Astrocyte (in vitro differentiated cells and primary cell): ENCODE results near the gene HSPB1. TPM values are rescaled to one million over a fixed set of nuclear protein-coding genes. Genes with fewer than 3 reads are reported as not detected.
"Not testable (repeated sequence)": the region's sequence is repeated elsewhere in the genome, so short reads cannot be mapped to it uniquely, and the experiment has no call there.

ENCODE experiments used
- DNase-seq: peaks from one replicate; pipeline ENCODE4 v3.0.0-alpha.2; 2010; ENCODE audit warnings: low read depth
- FAIRE-seq: peaks from 2 replicates; lab custom pipeline; 2011; peaks lifted over from hg19 to GRCh38; lab: Jason Lieb, UNC
- H2AFZ ChIP-seq: 2 replicates; pipeline ENCODE4 v1.6.0; 2012; ENCODE audit warnings: low read depth, low read length, inconsistent platforms
- H3K27ac ChIP-seq: 2 replicates; pipeline ENCODE4 v1.5.1; 2011; ENCODE audit warnings: low read depth, low read length, inconsistent platforms
- H3K27me3 ChIP-seq: 2 replicates; pipeline ENCODE4 v1.6.0; 2011; ENCODE audit warnings: low read length, inconsistent platforms; ENCODE audit not compliant: insufficient read depth
- H3K36me3 ChIP-seq: 2 replicates; pipeline ENCODE4 v1.5.1; 2011; ENCODE audit warnings: low read length, inconsistent platforms; ENCODE audit not compliant: insufficient read depth
- H3K4me1 ChIP-seq: 2 replicates; pipeline ENCODE4 v1.5.1; 2011; ENCODE audit warnings: low read length, inconsistent platforms; ENCODE audit not compliant: insufficient read depth
- H3K4me2 ChIP-seq: 2 replicates; pipeline ENCODE4 v1.6.0; 2012; ENCODE audit warnings: low read length, inconsistent platforms
- H3K4me3 ChIP-seq: 2 replicates; pipeline ENCODE4 v1.5.1; 2011; ENCODE audit warnings: low read depth, mild to moderate bottlenecking, low read length, inconsistent platforms; ENCODE audit not compliant: insufficient read depth
- H3K79me2 ChIP-seq: 2 replicates; pipeline ENCODE4 v1.6.0; 2012; ENCODE audit warnings: mild to moderate bottlenecking, low read length, inconsistent platforms; ENCODE audit not compliant: insufficient read depth
- H3K9ac ChIP-seq: 2 replicates; pipeline ENCODE4 v1.6.0; 2012; ENCODE audit warnings: mild to moderate bottlenecking, low read length, inconsistent platforms
- H3K9me3 ChIP-seq: 2 replicates; pipeline ENCODE4 v1.5.1; 2012; ENCODE audit warnings: low read depth, mild to moderate bottlenecking, low read length, inconsistent platforms; ENCODE audit not compliant: insufficient read depth
- H4K20me1 ChIP-seq: 2 replicates; pipeline ENCODE4 v1.6.0; 2012; ENCODE audit warnings: low read length, inconsistent platforms; ENCODE audit not compliant: insufficient read depth
- H3K27ac Mint-ChIP-seq: one replicate; pipeline ENCODE4 v1.8.0; 2021; ENCODE audit warnings: mild to moderate bottlenecking, mixed read lengths; ENCODE audit not compliant: unreplicated experiment
- H3K27me3 Mint-ChIP-seq: one replicate; pipeline ENCODE4 v1.8.0; 2021; ENCODE audit warnings: low read depth, mixed read lengths; ENCODE audit not compliant: unreplicated experiment
- H3K36me3 Mint-ChIP-seq: one replicate; pipeline ENCODE4 v1.8.0; 2021; ENCODE audit warnings: low read depth, mixed read lengths; ENCODE audit not compliant: unreplicated experiment
- H3K4me1 Mint-ChIP-seq: one replicate; pipeline ENCODE4 v1.8.0; 2021; ENCODE audit warnings: low read depth, mixed read lengths; ENCODE audit not compliant: unreplicated experiment
- H3K4me3 Mint-ChIP-seq: one replicate; pipeline ENCODE4 v1.8.0; 2021; ENCODE audit warnings: mild to moderate bottlenecking, moderate library complexity, mixed read lengths; ENCODE audit not compliant: unreplicated experiment
- H3K9me3 Mint-ChIP-seq: one replicate; pipeline ENCODE4 v1.8.0; 2021; ENCODE audit warnings: mild to moderate bottlenecking, mixed read lengths; ENCODE audit not compliant: unreplicated experiment
- CTCF ChIP-seq: IDR thresholded peaks from 2 replicates; pipeline ENCODE4 v1.5.1; 2011; ENCODE audit warnings: low read depth, mild to moderate bottlenecking, inconsistent platforms, low read length, moderate library complexity; ENCODE audit not compliant: insufficient read depth
- EZH2 ChIP-seq: IDR thresholded peaks from 2 replicates; pipeline ENCODE4 v1.6.1; 2012; ENCODE audit warnings: mild to moderate bottlenecking, low read length, inconsistent platforms; ENCODE audit not compliant: insufficient read depth
- total RNA-seq: library from RNA; stranded (reverse); gene quantifications from 2 replicates; pipeline ENCODE4 v1.2.1, GENCODE V29; 2021

HSPB1 gene
- total RNA-seq, 1 donor from 2014 or later, result 933 TPM

GRCh38 chr7:76292213-76292573 lies 10.3 kb upstream of the HSPB1 start:
- Mint-ChIP-seq H3K27me3 (no peaks in the 10 kb centered on the region), H3K27ac (peak overlapping the region; percentile 99), H3K4me3 (peak overlapping the region; percentile 23), H3K36me3 (no peaks in the 10 kb centered on the region), H3K4me1 (peaks cover 36% of the 10 kb centered on the region), H3K9me3 (no peaks in the 10 kb centered on the region)
- H3K4me2 ChIP-seq, result peak overlapping the region; percentile 78
- H3K27ac ChIP-seq, result peak overlapping the region; percentile 84
- FAIRE-seq, result no peak
- no peaks in the 10 kb centered on the region for H4K20me1 ChIP-seq
- peaks cover 35% of the 10 kb centered on the region for H3K4me1 ChIP-seq
- H3K27me3 ChIP-seq, result no peaks in the 10 kb centered on the region
- TF ChIP-seq EZH2 (no peak), CTCF (no peak)
- H3K9ac ChIP-seq, result peak overlapping the region; percentile 74
- no peak overlapping the region for H3K4me3 ChIP-seq
- no peaks in the 10 kb centered on the region for H3K79me2 ChIP-seq
- H2AFZ ChIP-seq, result peak overlapping the region; percentile 80
- H3K36me3 ChIP-seq, result no peaks in the 10 kb centered on the region
- no peak for DNase-seq
- no peaks in the 10 kb centered on the region for H3K9me3 ChIP-seq

GRCh38 chr7:76292911-76293310 lies 9.6 kb upstream of the HSPB1 start:
- H3K27ac Mint-ChIP-seq, result peak overlapping the region; percentile 16
- H3K4me1 Mint-ChIP-seq, result peaks cover 38% of the 10 kb centered on the region
- H3K27ac ChIP-seq, result not testable (repeated sequence)

GRCh38 chr7:76293407-76293901 lies 9.0 kb upstream of the HSPB1 start:
- Histone ChIP-seq H3K9ac (no peak overlapping the region), H3K4me3 (no peak overlapping the region), H3K79me2 (no peaks in the 10 kb centered on the region), H3K4me1 (peaks cover 40% of the 10 kb centered on the region), H3K27me3 (no peaks in the 10 kb centered on the region), H4K20me1 (no peaks in the 10 kb centered on the region), H2AFZ (no peak overlapping the region), H3K36me3 (no peaks in the 10 kb centered on the region), H3K27ac (peak overlapping the region; percentile 97), H3K4me2 (peak overlapping the region; percentile 84), H3K9me3 (no peaks in the 10 kb centered on the region)
- TF ChIP-seq CTCF (no peak), EZH2 (no peak)
- FAIRE-seq (no peak), DNase-seq (no peak)
- H3K27me3 Mint-ChIP-seq, result no peaks in the 10 kb centered on the region
- H3K27ac Mint-ChIP-seq, result peak overlapping the region; percentile 16
- no peaks in the 10 kb centered on the region for H3K9me3 Mint-ChIP-seq
- peaks cover 38% of the 10 kb centered on the region for H3K4me1 Mint-ChIP-seq
- no peaks in the 10 kb centered on the region for H3K36me3 Mint-ChIP-seq
- no peak overlapping the region for H3K4me3 Mint-ChIP-seq

More at GRCh38 chr7:76292911-76293310, 9.6 kb upstream of the HSPB1 start:
- not testable (repeated sequence) for H3K36me3 ChIP-seq, H3K9me3 Mint-ChIP-seq, H3K36me3 Mint-ChIP-seq, H3K79me2 ChIP-seq, H3K4me3 ChIP-seq, H3K27me3 ChIP-seq, H2AFZ ChIP-seq, H3K9me3 ChIP-seq, H3K9ac ChIP-seq, DNase-seq, H4K20me1 ChIP-seq, H3K4me2 ChIP-seq, H3K27me3 Mint-ChIP-seq, H3K4me3 Mint-ChIP-seq, FAIRE-seq
- peaks cover 40% of the 10 kb centered on the region for H3K4me1 ChIP-seq
